GM12873 (cell line): ENCODE data around the gene HLA-DQA1.
A peak's percentile ranks its signal among the peaks of the same experiment; 100 is the strongest.

Experiments
- CTCF ChIP-seq: IDR thresholded peaks from 2 replicates; pipeline ENCODE4 v1.5.1; 2012; ENCODE audit warnings: low read depth, mild to moderate bottlenecking, moderate library complexity, low read length, control low read depth; ENCODE audit not compliant: insufficient read depth; ENCODE audit errors: missing control alignments

The HLA-DQA1 gene

GRCh38 chr6:32604434-32604877 is 32.8 kb upstream of the HLA-DQA1 start:
- no peak for TF ChIP-seq CTCF

GRCh38 chr6:32607263-32607987 is 29.8 kb upstream of the HLA-DQA1 start:
- TF ChIP-seq CTCF: no peak

- TF ChIP-seq CTCF: no peak
Measured at GRCh38 chr6:32607988-32608298, 29.3 kb upstream of the HLA-DQA1 start.

GRCh38 chr6:32608362-32608761 is 28.8 kb upstream of the HLA-DQA1 start:
- peak; percentile 62 for TF ChIP-seq CTCF

- no peak for TF ChIP-seq CTCF
Measured at GRCh38 chr6:32609391-32609730, 27.8 kb upstream of the HLA-DQA1 start.

- no peak for TF ChIP-seq CTCF
Measured at GRCh38 chr6:32609731-32610640, 27.2 kb upstream of the HLA-DQA1 start.

GRCh38 chr6:32610682-32611296 is 26.4 kb upstream of the HLA-DQA1 start:
- TF ChIP-seq CTCF: no peak
